RCC 7860 (cell line): Measurements from ENCODE around the gene TFAP2A.

ENCODE experiments used
- DNase-seq: peaks from one replicate; pipeline ENCODE4 v3.0.0-alpha.2; 2015; ENCODE audit warnings: low spot score
- FAIRE-seq: peaks from 2 replicates; lab custom pipeline; 2012; peaks lifted over from hg19 to GRCh38; lab: Jason Lieb, UNC

Gene TFAP2A

GRCh38 chr6:10414756-10415616 is at the start of gene TFAP2A:
Gene TFAP2A, minus strand, starts transcription at chr6:10415074. Its CDS starts 83 bp downstream, at chr6:10414991.
- FAIRE-seq, result no peak

GRCh38 chr6:10463491-10464481 is 48.9 kb upstream of the TFAP2A start:
- no peak for FAIRE-seq
- DNase-seq, result no peak

More at GRCh38 chr6:10414756-10415616, at the start of gene TFAP2A:
- DNase-seq, result peak; percentile 42

GRCh38 chr6:10463040-10463439 is 48.2 kb upstream of the TFAP2A start:
- DNase-seq, result no peak
- no peak for FAIRE-seq

GRCh38 chr6:10461850-10462249 is 47.0 kb upstream of the TFAP2A start:
- FAIRE-seq, result no peak
- DNase-seq, result no peak

GRCh38 chr6:10460096-10460495 is 45.2 kb upstream of the TFAP2A start:
- no peak for FAIRE-seq
- no peak for DNase-seq

GRCh38 chr6:10458287-10458686 is 43.4 kb upstream of the TFAP2A start:
- DNase-seq, result no peak
- FAIRE-seq, result no peak

GRCh38 chr6:10453596-10453995 is 38.7 kb upstream of the TFAP2A start:
- FAIRE-seq (no peak), DNase-seq (peak; percentile 36)

GRCh38 chr6:10451828-10452509 is 37.1 kb upstream of the TFAP2A start:
- FAIRE-seq (peak; percentile 91), DNase-seq (peak; percentile 93)

GRCh38 chr6:10451394-10451793 is 36.5 kb upstream of the TFAP2A start:
- DNase-seq (no peak), FAIRE-seq (no peak)

- DNase-seq, result peak; percentile 7
- no peak for FAIRE-seq
Observed at GRCh38 chr6:10449751-10450150, 34.9 kb upstream of the TFAP2A start.

GRCh38 chr6:10448096-10448495 is 33.2 kb upstream of the TFAP2A start:
- FAIRE-seq (no peak), DNase-seq (no peak)

- FAIRE-seq (no peak), DNase-seq (no peak)
Observed at GRCh38 chr6:10446548-10446947, 31.7 kb upstream of the TFAP2A start.

GRCh38 chr6:10441655-10442009 is 26.8 kb upstream of the TFAP2A start:
- DNase-seq (no peak), FAIRE-seq (no peak)

- FAIRE-seq, result peak; percentile 92
Observed at GRCh38 chr6:10441004-10441654, 26.3 kb upstream of the TFAP2A start.

GRCh38 chr6:10437891-10438290 is 23.0 kb upstream of the TFAP2A start:
- no peak for FAIRE-seq
- no peak for DNase-seq

More at GRCh38 chr6:10441004-10441654, 26.3 kb upstream of the TFAP2A start:
- DNase-seq, result peak; percentile 93

- FAIRE-seq (no peak), DNase-seq (no peak)
Observed at GRCh38 chr6:10434235-10434634, 19.4 kb upstream of the TFAP2A start.

- DNase-seq (no peak), FAIRE-seq (no peak)
Observed at GRCh38 chr6:10433322-10433721, 18.4 kb upstream of the TFAP2A start.

- no peak for DNase-seq
- FAIRE-seq, result no peak
Observed at GRCh38 chr6:10431423-10432164, 16.7 kb upstream of the TFAP2A start.

GRCh38 chr6:10429638-10430427 is 15.0 kb upstream of the TFAP2A start:
- DNase-seq, result peak; percentile 33
- peak; percentile 42 for FAIRE-seq
